PFSK-1 (cell line): ENCODE measurements around the gene SLC12A6.

Source experiments
- FOXP2 ChIP-seq: optimal IDR thresholded peaks from 2 replicates; pipeline ENCODE3; 2011; ENCODE audit warnings: borderline replicate concordance, control low read depth, inconsistent platforms; ENCODE audit not compliant: insufficient read depth; ENCODE audit errors: extremely low read length, extremely low read depth
- POLR2AphosphoS5 ChIP-seq: IDR thresholded peaks from 2 replicates; pipeline ENCODE4 v1.6.1; 2012; ENCODE audit warnings: low read depth, mild to moderate bottlenecking, control low read depth, low read length, moderate library complexity
- REST ChIP-seq, 2 experiments: IDR thresholded peaks; 2 replicates each; pipeline versions ENCODE4 v1.6.1 to v1.8.0; 2011 to 2012; ENCODE audit warnings: low read depth in 2 of 2, low read length in 2 of 2, control low read depth in 1 of 2, inconsistent platforms in 1 of 2, mild to moderate bottlenecking in 1 of 2, moderate library complexity in 1 of 2; ENCODE audit not compliant: insufficient read depth in 1 of 2
- SIN3A ChIP-seq: IDR thresholded peaks from 2 replicates; pipeline ENCODE4 v1.6.1; 2012; ENCODE audit warnings: mild to moderate bottlenecking, low read length, moderate library complexity, borderline replicate concordance; ENCODE audit not compliant: insufficient read depth
- TAF1 ChIP-seq: IDR thresholded peaks from 2 replicates; pipeline ENCODE4 v1.6.1; 2012; ENCODE audit warnings: low read length, control low read depth, borderline replicate concordance; ENCODE audit not compliant: insufficient read depth

The SLC12A6 gene

GRCh38 chr15:34248190-34248589 lies 89.4 kb downstream of the SLC12A6 start:
- TF ChIP-seq FOXP2 (no peak), POLR2AphosphoS5 (no peak), TAF1 (no peak), REST (IDR thresholded peaks at IDR 0.05; ENCODE audit: insufficient read depth in 1 of 2, low read depth in 2 of 2, low read length in 2 of 2) (no peak), SIN3A (no peak)

- TF ChIP-seq SIN3A = no peak
- TF ChIP-seq POLR2AphosphoS5 = no peak
- TF ChIP-seq FOXP2 = no peak
- TF ChIP-seq REST (IDR thresholded peaks at IDR 0.05; ENCODE audit: insufficient read depth in 1 of 2, low read depth in 2 of 2, low read length in 2 of 2) = no peak
- no peak for TF ChIP-seq TAF1
Measured at GRCh38 chr15:34246276-34246976, 91.2 kb downstream of the SLC12A6 start.

GRCh38 chr15:34243226-34243625 lies 94.4 kb downstream of the SLC12A6 start:
- TF ChIP-seq TAF1 = no peak

- no peak for TF ChIP-seq POLR2AphosphoS5
Measured at GRCh38 chr15:34242331-34242710, 95.3 kb downstream of the SLC12A6 start.

GRCh38 chr15:34241376-34242330 lies 95.9 kb downstream of the SLC12A6 start:
- TF ChIP-seq REST (IDR thresholded peaks at IDR 0.05; ENCODE audit: insufficient read depth in 1 of 2, low read depth in 2 of 2, low read length in 2 of 2) (no peak), SIN3A (no peak), TAF1 (no peak), FOXP2 (no peak), POLR2AphosphoS5 (no peak)

GRCh38 chr15:34240537-34240936 lies 97.0 kb downstream of the SLC12A6 start:
- no peak for TF ChIP-seq SIN3A
- TF ChIP-seq REST (IDR thresholded peaks at IDR 0.05; ENCODE audit: insufficient read depth in 1 of 2, low read depth in 2 of 2, low read length in 2 of 2) = no peak
- no peak for TF ChIP-seq POLR2AphosphoS5
- TF ChIP-seq FOXP2 = no peak
- no peak for TF ChIP-seq TAF1
